OCI-LY3 (cell line): ENCODE results near the gene ZMYND10.

Source experiments
- H2AFZ ChIP-seq: fragments of 200-600, 300-600 bp; shearing (Covaris generic); 2 replicates; pipeline ENCODE4 v1.6.0; 2014; ENCODE audit warnings: antibody characterized with exemption, low read depth, low read length
- H3K27ac ChIP-seq: fragments of 200-600, 300-600 bp; sonication (generic); 2 replicates; pipeline ENCODE4 v1.5.1; 2014; ENCODE audit warnings: mild to moderate bottlenecking, low read length, moderate library complexity, mixed read lengths
- H3K27me3 ChIP-seq: fragments of 200-600, 300-600 bp; sonication (generic); 2 replicates; pipeline ENCODE4 v1.6.1; 2014; ENCODE audit warnings: low read depth, low read length, mixed read lengths
- H3K36me3 ChIP-seq: fragments of 200-600, 300-600 bp; sonication (generic); replicated peaks from 2 replicates; pipeline ENCODE3; 2014; ENCODE audit warnings: low read depth, low read length, mixed read lengths
- H3K4me1 ChIP-seq: fragments of 300-600, 200-600 bp; sonication (generic); 2 replicates; pipeline ENCODE4 v1.6.1; 2014; ENCODE audit warnings: low read length, mixed read lengths
- H3K4me2 ChIP-seq: fragments of 200-600, 300-600 bp; sonication (generic); 2 replicates; pipeline ENCODE4 v1.6.1; 2014; ENCODE audit warnings: low read length, mixed read lengths
- H3K4me3 ChIP-seq: fragments of 300-600, 200-600 bp; sonication (generic); 2 replicates; pipeline ENCODE4 v1.5.1; 2014; ENCODE audit warnings: antibody characterized with exemption, mild to moderate bottlenecking, low read length, moderate library complexity
- H3K79me2 ChIP-seq: fragments of 300-600, 200-600 bp; shearing (Covaris generic); 2 replicates; pipeline ENCODE4 v1.6.1; 2014; ENCODE audit warnings: mild to moderate bottlenecking, low read length, mixed read lengths
- H3K9ac ChIP-seq: fragments of 300-600, 200-600 bp; shearing (Covaris generic); 2 replicates; pipeline ENCODE4 v1.6.0; 2014; ENCODE audit warnings: mild to moderate bottlenecking, low read length, moderate library complexity
- H3K9me3 ChIP-seq: fragments of 200-600, 300-600 bp; shearing (Covaris generic); 2 replicates; pipeline ENCODE4 v1.6.1; 2014; ENCODE audit warnings: low read length, mixed read lengths; ENCODE audit not compliant: insufficient read depth
- H4K20me1 ChIP-seq: fragments of 200-600, 300-600 bp; sonication (generic); 2 replicates; pipeline ENCODE4 v1.6.1; 2016; ENCODE audit warnings: low read length, mixed read lengths; ENCODE audit not compliant: insufficient read depth
- CTCF ChIP-seq: fragments of 200-600, 300-600 bp; sonication (generic); IDR thresholded peaks from 2 replicates; pipeline ENCODE4 v1.5.1; 2014; ENCODE audit warnings: antibody characterized with exemption, low read length, low read depth
- EZH2phosphoT487 ChIP-seq: fragments of 200-600 bp; shearing (Covaris generic); IDR thresholded peaks from 2 replicates; pipeline ENCODE4 v1.6.1; 2018; ENCODE audit warnings: antibody characterized with exemption, mixed run types, low read depth

Gene ZMYND10

DNA sequence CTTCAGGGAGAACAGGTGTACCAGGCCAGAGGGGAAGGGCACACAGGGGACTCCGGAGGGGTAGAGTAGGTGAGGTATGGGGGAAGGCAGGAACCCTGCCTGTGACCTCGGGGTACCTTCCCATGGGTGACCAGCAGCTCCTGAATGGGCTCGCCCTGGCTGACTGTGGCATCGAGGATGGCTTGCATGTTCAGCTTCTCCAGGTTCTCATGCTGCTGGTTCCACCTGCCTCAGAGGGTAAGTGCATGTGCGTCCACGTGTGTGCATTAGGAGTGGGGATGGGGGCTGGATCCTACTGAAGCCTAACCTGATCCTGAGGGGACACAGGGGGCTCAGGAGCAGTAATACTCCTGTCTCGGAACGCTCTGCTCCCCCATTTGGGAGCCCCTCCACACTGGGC, 524 bp downstream of the ZMYND10 start:
- no peaks in the 10 kb centered on the region for H3K9me3 ChIP-seq
- H3K4me3 ChIP-seq = no peak overlapping the region
- no peaks in the 10 kb centered on the region for H4K20me1 ChIP-seq
- H3K4me1 ChIP-seq = peaks cover 9% of the 10 kb centered on the region; the same call in 1 of the 2 replicates
- H3K79me2 ChIP-seq = peaks cover 8% of the 10 kb centered on the region
- H3K36me3 ChIP-seq = peaks cover 7% of the 10 kb centered on the region
- H3K27ac ChIP-seq = no peak overlapping the region
- H3K9ac ChIP-seq = no peak overlapping the region
- no peak overlapping the region for H3K4me2 ChIP-seq
- H2AFZ ChIP-seq = no peak overlapping the region
- H3K27me3 ChIP-seq = no peaks in the 10 kb centered on the region
- TF ChIP-seq EZH2phosphoT487 (no peak), CTCF (no peak)

DNA sequence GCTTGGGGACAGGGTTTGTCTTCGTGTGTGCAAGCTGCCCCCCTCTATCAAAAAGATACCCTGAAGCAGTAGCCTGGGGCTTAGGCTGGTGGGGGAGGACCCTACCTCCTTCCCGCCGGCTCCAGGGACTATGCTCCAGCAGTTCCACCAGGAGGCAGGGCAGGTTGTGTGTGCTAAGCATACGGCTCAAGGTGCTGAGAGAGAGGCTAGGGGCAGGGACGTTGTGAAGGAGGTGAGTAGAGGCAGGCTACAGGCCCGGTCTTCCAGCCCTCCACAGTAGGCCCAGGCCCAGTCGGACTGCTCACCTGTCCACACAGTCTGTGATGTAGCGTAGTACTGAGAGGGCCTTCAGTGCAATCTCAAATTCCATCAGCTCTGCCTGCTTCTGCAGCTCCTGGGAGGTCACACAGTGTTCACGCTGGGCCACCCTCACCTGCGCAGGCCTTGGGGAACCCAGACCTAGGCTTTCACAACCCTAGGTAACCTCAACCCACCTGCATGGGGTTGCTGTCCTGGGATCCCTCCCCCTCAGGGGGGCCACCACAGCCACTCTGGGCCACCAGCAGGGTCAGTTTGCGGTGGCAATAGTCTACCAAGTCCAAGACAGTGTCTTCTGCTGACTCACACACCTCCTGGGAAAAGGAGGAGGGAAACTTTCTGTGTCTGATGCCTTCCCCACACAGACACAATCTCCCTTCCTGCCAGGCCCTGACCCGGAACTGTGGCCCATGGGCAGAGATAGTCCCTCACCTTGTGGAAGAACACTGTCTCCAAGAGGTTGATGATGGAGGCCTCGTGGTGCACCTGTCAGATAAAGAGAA, 2.5 kb downstream of the ZMYND10 start:
- Histone ChIP-seq H2AFZ (no peak overlapping the region), H3K4me2 (no peak overlapping the region), H3K27ac (no peak overlapping the region), H3K36me3 (peaks cover 7% of the 10 kb centered on the region), H3K9ac (no peak overlapping the region), H3K4me3 (no peak overlapping the region), H3K27me3 (no peaks in the 10 kb centered on the region), H3K9me3 (no peaks in the 10 kb centered on the region), H3K4me1 (peaks cover 8% of the 10 kb centered on the region), H4K20me1 (no peaks in the 10 kb centered on the region), H3K79me2 (peaks cover 5% of the 10 kb centered on the region)
- TF ChIP-seq CTCF = no peak

DNA sequence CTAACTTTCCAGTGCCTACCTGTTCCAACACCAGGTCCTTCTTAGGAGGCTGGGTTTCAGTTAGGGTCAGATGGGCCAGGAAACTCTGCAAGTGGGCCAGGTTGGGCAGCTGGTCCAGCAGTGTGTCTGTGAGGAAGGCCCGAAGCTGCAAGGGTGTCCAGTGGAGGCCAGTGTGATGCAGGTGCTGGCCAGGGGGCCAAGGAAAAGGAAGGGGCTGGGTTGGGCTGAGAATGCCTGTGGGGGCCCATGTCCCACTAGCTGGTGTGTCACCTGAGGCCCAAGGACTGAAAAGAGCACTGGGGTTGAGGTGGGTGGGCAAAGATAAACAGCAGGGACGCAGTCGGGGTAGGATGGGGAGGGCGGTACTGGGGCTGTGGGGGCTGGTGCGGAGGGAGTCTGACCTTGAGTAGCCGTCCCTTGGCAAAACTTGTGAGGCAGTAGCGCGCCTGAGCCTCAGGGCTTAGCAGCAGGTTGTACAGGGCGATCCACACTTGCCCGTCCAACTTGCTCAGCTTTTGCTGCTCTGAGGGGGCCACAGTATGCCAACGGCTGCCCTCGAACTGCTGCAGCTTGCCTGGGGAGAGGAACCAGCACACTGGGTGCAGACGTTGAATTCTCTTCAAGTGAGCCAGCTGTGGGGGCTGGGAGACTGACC, 3.4 kb downstream of the ZMYND10 start:
- TF ChIP-seq CTCF = no peak
- no peak for TF ChIP-seq EZH2phosphoT487
- Histone ChIP-seq H3K4me3 (no peak overlapping the region), H3K36me3 (peaks cover 7% of the 10 kb centered on the region), H3K9ac (no peak overlapping the region), H4K20me1 (no peaks in the 10 kb centered on the region), H3K27ac (no peak overlapping the region), H3K79me2 (peaks cover 11% of the 10 kb centered on the region), H3K27me3 (no peaks in the 10 kb centered on the region), H3K4me1 (peaks cover 8% of the 10 kb centered on the region), H2AFZ (no peak overlapping the region), H3K4me2 (no peak overlapping the region), H3K9me3 (no peaks in the 10 kb centered on the region)

GRCh38 chr3:50341537-50341936, 4.0 kb downstream of the ZMYND10 start:
- no peak overlapping the region for H3K4me2 ChIP-seq
- no peak overlapping the region for H3K27ac ChIP-seq
- H4K20me1 ChIP-seq = no peaks in the 10 kb centered on the region
- H3K79me2 ChIP-seq = peaks cover 17% of the 10 kb centered on the region
- no peaks in the 10 kb centered on the region for H3K9me3 ChIP-seq
- H3K9ac ChIP-seq = no peak overlapping the region
- H3K4me1 ChIP-seq = peaks cover 8% of the 10 kb centered on the region
- H3K36me3 ChIP-seq = peaks cover 7% of the 10 kb centered on the region
- no peak overlapping the region for H2AFZ ChIP-seq
- H3K27me3 ChIP-seq = no peaks in the 10 kb centered on the region
- TF ChIP-seq EZH2phosphoT487 (no peak), CTCF (no peak)
- no peak overlapping the region for H3K4me3 ChIP-seq
